B cell (primary cell): ENCODE data around the gene ADM2. TPM values are rescaled to one million over a fixed set of nuclear protein-coding genes. Genes with fewer than 3 reads are reported as not detected.

Source experiments
- ATAC-seq: fragments of 200-7000 bp; cut with Tn5 transposase; one replicate; pipeline ENCODE4 v1.10.0; 2021; ENCODE audit warnings: low read depth, mild to moderate bottlenecking, moderate number of reproducible peaks, moderate library complexity
- CTCF ChIA-PET: fragments of 350-600 bp; sonication (Branson Sonifier 250); formaldehyde crosslinking; loops from one replicate; lab custom pipeline; 2021; ENCODE audit warnings: antibody characterized with exemption, inconsistent platforms; lab: Charles Lee
- POLR2A ChIA-PET: fragments of 350-600 bp; sonication (Branson Sonifier 250); formaldehyde crosslinking; loops from one replicate; lab custom pipeline; 2021; ENCODE audit warnings: antibody characterized with exemption; lab: Charles Lee
- DNase-seq: peaks from one replicate; pipeline ENCODE4 v3.0.0; 2013
- H2AFZ ChIP-seq: 2 replicates; pipeline ENCODE4 v1.6.1; 2012; ENCODE audit warnings: mild to moderate bottlenecking, low read depth, low read length; ENCODE audit not compliant: insufficient read depth, poor library complexity, severe bottlenecking
- H3K27ac ChIP-seq, 2 donors: 1 replicate in 1 of 2; 2 replicates in 1 of 2; pipeline ENCODE4 v1.5.1; 2012 to 2013; ENCODE audit warnings: low read length in 2 of 2, mild to moderate bottlenecking in 2 of 2, moderate library complexity in 1 of 2
- H3K27me3 ChIP-seq, 4 experiments: fragments of 200-600 bp in 1 of 4; sonication (generic) in 1 of 4; replicated peaks in 1 of 4; 1 replicate in 2 of 4; 2 replicates in 2 of 4; pipeline versions ENCODE4 v1.6.1 to v1.7.0; 2013 to 2016; ENCODE audit warnings: low read length in 3 of 4, mild to moderate bottlenecking in 2 of 4, mixed read lengths in 1 of 4, moderate library complexity in 1 of 4; ENCODE audit not compliant: insufficient read depth in 4 of 4, control insufficient read depth in 3 of 4; ENCODE audit errors: control extremely low read depth in 1 of 4
- H3K36me3 ChIP-seq, 2 experiments: replicated peaks in 1 of 2; 1 replicate in 1 of 2; 2 replicates in 1 of 2; pipeline versions ENCODE4 v1.6.1 to v1.7.1; 2013; ENCODE audit warnings: low read length in 1 of 2; ENCODE audit not compliant: insufficient read depth in 2 of 2, control insufficient read depth in 1 of 2; ENCODE audit errors: control extremely low read depth in 1 of 2, extremely low read depth in 1 of 2
- H3K4me1 ChIP-seq, 2 donors: fragments of 200-600 bp in 1 of 2; sonication (generic) in 1 of 2; 1 replicate in 1 of 2; 2 replicates in 1 of 2; pipeline versions ENCODE4 v1.5.1 to v1.6.1; 2013 to 2017; ENCODE audit warnings: low read length in 2 of 2; ENCODE audit not compliant: control insufficient read depth in 2 of 2, insufficient read depth in 2 of 2
- H3K4me2 ChIP-seq: replicated peaks from 2 replicates; pipeline ENCODE3; 2012; ENCODE audit warnings: mild to moderate bottlenecking, low read depth, low read length; ENCODE audit not compliant: poor library complexity, severe bottlenecking
- H3K4me3 ChIP-seq, 5 experiments: fragments of 200-600 bp in 1 of 5; sonication (generic) in 1 of 5; 1 replicate in 3 of 5; 2 replicates in 2 of 5; pipeline versions ENCODE4 v1.5.1 to v1.7.0; 2011 to 2016; ENCODE audit warnings: low read length in 4 of 5, mild to moderate bottlenecking in 4 of 5, low read depth in 2 of 5, control low read depth in 1 of 5, moderate library complexity in 1 of 5; ENCODE audit not compliant: insufficient read depth in 1 of 5; ENCODE audit errors: control extremely low read depth in 1 of 5, extremely low read depth in 1 of 5
- H3K79me2 ChIP-seq: fragments of 200-600 bp; sonication (generic); one replicate; pipeline ENCODE4 v1.6.0; 2016; ENCODE audit warnings: low read length; ENCODE audit not compliant: control insufficient read depth, insufficient read depth
- H3K9ac ChIP-seq: fragments of 200-600 bp; sonication (generic); 2 replicates; pipeline ENCODE4 v1.6.1; 2017; ENCODE audit warnings: mild to moderate bottlenecking, low read length, moderate library complexity
- H3K9me3 ChIP-seq, 3 donors: one replicate each; pipeline versions ENCODE4 v1.6.1 to v1.7.1; 2013; ENCODE audit warnings: low read length in 2 of 3; ENCODE audit not compliant: control insufficient read depth in 2 of 3, insufficient read depth in 1 of 3; ENCODE audit errors: control extremely low read depth in 1 of 3
- H4K20me1 ChIP-seq: 2 replicates; pipeline ENCODE4 v1.6.0; 2012; ENCODE audit warnings: mild to moderate bottlenecking, low read length; ENCODE audit not compliant: insufficient read depth, control insufficient read depth, poor library complexity, severe bottlenecking
- H3K27ac Mint-ChIP-seq: one replicate; pipeline ENCODE4 v1.8.0; 2021; ENCODE audit warnings: mixed read lengths
- H3K27me3 Mint-ChIP-seq: one replicate; pipeline ENCODE4 v1.8.0; 2021; ENCODE audit warnings: mixed read lengths
- H3K4me1 Mint-ChIP-seq: one replicate; pipeline ENCODE4 v1.8.0; 2021; ENCODE audit warnings: mixed read lengths
- H3K4me3 Mint-ChIP-seq: one replicate; pipeline ENCODE4 v1.8.0; 2021; ENCODE audit warnings: mixed read lengths
- H3K9me3 Mint-ChIP-seq: one replicate; pipeline ENCODE4 v1.8.0; 2022; ENCODE audit warnings: mixed read lengths; ENCODE audit not compliant: insufficient read depth
- CTCF ChIP-seq: fragments of 200-600 bp; IDR thresholded peaks from one replicate; pipeline ENCODE4 v1.8.0; 2022; ENCODE audit warnings: antibody characterized with exemption, mild to moderate bottlenecking
- EZH2 ChIP-seq: IDR thresholded peaks from 2 replicates; pipeline ENCODE4 v1.6.1; 2012; ENCODE audit warnings: borderline replicate concordance, low read depth, mild to moderate bottlenecking, moderate library complexity, low read length; ENCODE audit not compliant: insufficient read depth, poor library complexity, severe bottlenecking
- WGBS: methylation state at CpG from one replicate; pipeline ENCODE4 v1.1.5; 2013; ENCODE audit warnings: missing lambda C conversion rate; ENCODE audit not compliant: insufficient coverage; 5-methylcytosine and 5-hydroxymethylcytosine counted together
- intact Hi-C: fragments of 100-400 bp; cut with micrococcal nuclease; formaldehyde crosslinking; loops from one replicate; pipeline ENCODE4 v1.10.0; 2022
- polyA plus RNA-seq: library from polyadenylated mRNA; depleted of rRNA; stranded (reverse); fragments of >200 nt; gene quantifications from 2 replicates; pipeline ENCODE4 v1.2.3, GENCODE V29; 2012
- total RNA-seq, 2 donors: library from RNA; stranded (reverse); fragments of 120-200 nt in 1 of 2; gene quantifications; 1 replicate in 1 of 2; 2 replicates in 1 of 2; pipeline versions ENCODE4 v1.2.3 to v1.2.4, GENCODE V29; 2013 to 2022

ADM2 gene
- total and polyA plus RNA-seq, 2 donors (not counting 1 experiment from before 2014, with no cell fraction given) = 0.67 to 3.7 TPM

GRCh38 chr22:50470491-50470890 is 10.9 kb upstream of the ADM2 start:
- H3K27me3 Mint-ChIP-seq = no peaks in the 10 kb centered on the region
- POLR2A ChIA-PET = interaction anchor here (0.9 to 2.2 kb wide), 14 partner anchors 7 to 280 kb away, joined by 3 to 22 read pairs (median 5); partner anchors contain the start of genes ADM2, LMF2, NCAPH2 and SCO2
- peak overlapping the region; percentile 53 for H3K9ac ChIP-seq
- CTCF ChIA-PET = interaction anchor here (1.0 to 2.6 kb wide), 14 partner anchors 10 to 540 kb away, joined by 3 to 20 read pairs (median 4); partner anchors contain the start of gene SCO2
- no peaks in the 10 kb centered on the region for H3K9me3 Mint-ChIP-seq
- ATAC-seq (peak; percentile 2), DNase-seq (peak; percentile 61)
- H3K4me2 ChIP-seq = peak overlapping the region; percentile 99
- H3K4me3 Mint-ChIP-seq = peak overlapping the region; percentile 83
- peak overlapping the region; percentile 69 to 90 for H3K27ac ChIP-seq
- peak overlapping the region; percentile 96 for H3K27ac Mint-ChIP-seq
- peaks cover 72% of the 10 kb centered on the region for H3K4me1 Mint-ChIP-seq
- H3K4me3 ChIP-seq = peak overlapping the region in 4 of 5 experiments; percentile 12 to 31 (median 24)
- intact Hi-C loops = loop anchor here (1.0 to 10.0 kb wide), 4 partner anchors 11 to 536 kb away; partner anchors contain the start of genes ADM2 and SCO2
- 0% methylated on average over 6 of the region's 6 CpGs for WGBS
- H3K9me3 ChIP-seq = no peaks in the 10 kb centered on the region
- no peak for TF ChIP-seq CTCF
- no peak for TF ChIP-seq EZH2
- no peak overlapping the region for H2AFZ ChIP-seq
- H3K4me1 ChIP-seq = peaks cover 63 to 70% of the 10 kb centered on the region in 2 donors
- peaks cover 63% of the 10 kb centered on the region for H4K20me1 ChIP-seq
- no peaks in the 10 kb centered on the region for H3K27me3 ChIP-seq
- H3K79me2 ChIP-seq = peaks cover 70% of the 10 kb centered on the region
- peaks cover 0 to 31% of the 10 kb centered on the region in 2 experiments for H3K36me3 ChIP-seq
